ENCODE data around the gene PLSCR1. TPM values are rescaled to one million over a fixed set of nuclear protein-coding genes. Genes with fewer than 3 reads are reported as not detected.
A peak's percentile ranks its signal among the peaks of the same experiment; 100 is the strongest.

Gene PLSCR1
- total RNA-seq, 2 experiments from 2014 or later, result 65.1 to 66.1 TPM

DNA sequence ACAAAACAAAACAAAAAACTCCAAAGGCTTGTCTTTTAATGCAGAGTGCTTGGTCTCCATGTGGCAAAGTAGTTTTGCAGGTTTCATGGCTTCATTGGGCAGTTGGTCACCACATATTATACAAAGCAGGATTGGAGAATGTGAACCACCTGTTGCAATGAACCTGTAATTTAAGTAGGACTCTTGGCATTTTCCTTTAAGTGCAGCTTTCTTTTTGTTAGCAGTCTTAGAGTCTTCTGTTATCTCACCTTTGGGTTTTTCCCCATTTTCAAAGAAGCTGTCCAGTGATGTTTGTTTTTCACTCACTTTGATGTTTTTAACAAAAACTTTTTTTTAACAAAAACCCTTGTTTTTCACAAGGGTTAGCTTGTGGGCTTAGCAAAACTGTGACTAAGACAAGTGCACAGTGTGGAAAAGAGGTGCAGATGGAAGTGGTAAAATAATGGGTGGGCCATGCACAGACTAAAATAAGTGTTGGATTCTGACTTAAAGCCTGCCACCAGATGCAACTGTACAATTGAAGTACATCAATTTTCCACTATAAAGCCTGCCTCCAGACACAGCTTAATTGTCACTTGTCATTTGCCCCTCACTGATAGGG is 2.9 kb upstream of the PLSCR1 start:
- ATAC-seq (no peak), DNase-seq (no peak)
- intact Hi-C loops (cut with DNase I, micrococcal nuclease), result no loop called here
- H3K27ac Mint-ChIP-seq, result no peak overlapping the region
- H3K4me1 Mint-ChIP-seq, result peaks cover 49% of the 10 kb centered on the region
- peaks cover 7% of the 10 kb centered on the region for H3K36me3 Mint-ChIP-seq (ENCODE audit: low read depth)
- H3K4me3 Mint-ChIP-seq, result no peak overlapping the region
- ChIA-PET POLR2A (no interaction called here), CTCF (no interaction called here)
- H3K27me3 Mint-ChIP-seq, result no peaks in the 10 kb centered on the region
- no peaks in the 10 kb centered on the region for H3K9me3 Mint-ChIP-seq (ENCODE audit: low read depth)

DNA sequence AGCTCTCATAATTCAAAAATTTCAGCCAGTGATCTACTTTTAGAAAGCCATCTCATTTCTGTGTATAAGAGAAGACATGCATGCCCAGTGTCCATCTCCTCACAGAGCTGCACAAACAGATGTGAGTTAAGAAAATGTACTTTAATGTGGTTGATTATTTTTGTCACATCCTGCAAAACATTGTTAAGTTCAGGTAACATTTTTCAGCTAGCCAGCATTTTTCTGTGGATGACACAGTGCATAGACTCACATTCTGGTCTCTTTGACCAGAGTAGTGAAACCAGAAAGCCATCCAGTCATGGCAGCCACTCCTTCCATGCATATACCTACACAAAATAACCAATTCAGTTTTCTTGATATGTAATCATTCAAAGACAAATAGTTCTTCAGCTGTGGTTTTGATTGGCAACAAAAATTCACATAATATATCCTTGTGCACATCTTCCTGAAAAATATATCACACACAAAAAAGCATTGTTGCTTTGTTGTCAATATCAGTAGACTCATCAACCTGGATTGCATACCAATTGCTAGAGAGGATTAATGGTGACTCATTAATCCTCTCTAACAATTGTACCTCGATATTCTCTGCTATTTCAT is 2.1 kb upstream of the PLSCR1 start:
- peaks cover 8% of the 10 kb centered on the region for H3K36me3 Mint-ChIP-seq (ENCODE audit: low read depth)
- intact Hi-C loops (cut with DNase I, micrococcal nuclease), result no loop called here
- DNase-seq (peak; percentile 16), ATAC-seq (no peak)
- no peak overlapping the region for H3K27ac Mint-ChIP-seq
- H3K27me3 Mint-ChIP-seq, result no peaks in the 10 kb centered on the region
- H3K9me3 Mint-ChIP-seq (ENCODE audit: low read depth), result no peaks in the 10 kb centered on the region
- ChIA-PET POLR2A (no interaction called here), CTCF (interaction anchor here (1.1 kb wide), 1 partner anchor 10 kb away, joined by 4 read pairs; no protein-coding TSS in a partner anchor)
- H3K4me1 Mint-ChIP-seq, result peaks cover 57% of the 10 kb centered on the region
- no peak overlapping the region for H3K4me3 Mint-ChIP-seq

DNA sequence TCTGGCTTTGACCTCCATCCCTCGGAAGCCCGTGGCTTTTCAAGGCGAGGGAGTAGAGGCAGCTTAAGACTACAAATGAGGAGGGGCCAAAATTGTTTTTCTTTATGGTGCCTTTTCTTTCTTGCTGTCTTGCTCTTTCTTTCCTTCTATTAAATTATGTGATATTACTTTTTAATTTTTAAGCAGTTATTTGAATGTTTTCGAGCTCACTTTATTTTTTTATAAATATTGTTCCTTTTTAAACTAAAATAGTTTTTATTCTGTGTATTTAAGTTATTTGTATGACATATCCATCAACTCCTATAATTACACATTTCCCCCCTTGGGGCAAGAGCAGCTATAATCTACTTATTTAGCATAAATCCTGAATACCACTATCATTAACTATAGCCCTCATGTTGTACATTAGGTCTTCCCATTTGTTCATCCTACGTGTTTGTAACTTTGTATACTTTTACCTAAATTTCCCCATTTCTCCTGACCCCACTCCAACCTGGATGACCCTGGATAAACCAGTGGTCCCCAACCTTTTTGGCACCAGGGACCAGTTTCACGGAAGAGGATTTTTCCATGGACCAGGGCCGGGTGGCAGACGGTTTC is 622 bp upstream of the PLSCR1 start:
- intact Hi-C loops (cut with DNase I, micrococcal nuclease), result loop anchor here (1.0 to 2.0 kb wide), 4 partner anchors 42 to 76 kb away; partner anchors contain the start of gene PLSCR2 (in 2 of the 2)
- no peaks in the 10 kb centered on the region for H3K27me3 Mint-ChIP-seq
- H3K4me3 Mint-ChIP-seq, result peak overlapping the region; percentile 90
- H3K27ac Mint-ChIP-seq, result peak overlapping the region; percentile 88
- H3K4me1 Mint-ChIP-seq, result peaks cover 58% of the 10 kb centered on the region
- H3K36me3 Mint-ChIP-seq (ENCODE audit: low read depth), result peaks cover 8% of the 10 kb centered on the region
- CTCF ChIA-PET, result interaction anchor here (1.1 to 1.7 kb wide), 3 partner anchors 11 to 76 kb away, joined by 4 to 6 read pairs (median 4); partner anchors contain the start of gene PLSCR2
- POLR2A ChIA-PET, result interaction anchor here (0.5 to 1.8 kb wide), 3 partner anchors 23 to 76 kb away, joined by 3 to 7 read pairs (median 4); partner anchors contain the start of gene PLSCR2
- no peaks in the 10 kb centered on the region for H3K9me3 Mint-ChIP-seq (ENCODE audit: low read depth)
- ATAC-seq, result no peak
- no peak for DNase-seq

GRCh38 chr3:146543461-146544001 is 876 bp downstream of the PLSCR1 start:
- Mint-ChIP-seq H3K4me3 (peak overlapping the region; percentile 90), H3K36me3 (ENCODE audit: low read depth) (peaks cover 12% of the 10 kb centered on the region), H3K27ac (peak overlapping the region; percentile 88), H3K27me3 (no peaks in the 10 kb centered on the region), H3K4me1 (peaks cover 52% of the 10 kb centered on the region), H3K9me3 (ENCODE audit: low read depth) (no peaks in the 10 kb centered on the region)
- ChIA-PET POLR2A (interaction anchor here (1.8 kb wide), 1 partner anchor 45 kb away, joined by 7 read pairs; no protein-coding TSS in a partner anchor), CTCF (interaction anchor here (1.1 to 1.7 kb wide), 4 partner anchors 11 to 355 kb away, joined by 3 to 6 read pairs (median 4); partner anchors contain the start of gene PLSCR2)
- intact Hi-C loops (cut with DNase I, micrococcal nuclease), result loop anchor here (1.0 to 2.0 kb wide), 5 partner anchors 41 to 79 kb away; partner anchors contain the start of gene PLSCR2 (in 2 of the 2)
- ATAC-seq (peak; percentile 1), DNase-seq (no peak)

GRCh38 chr3:146542978-146543377 is 1.4 kb downstream of the PLSCR1 start:
- H3K4me1 Mint-ChIP-seq, result peaks cover 52% of the 10 kb centered on the region
- no peaks in the 10 kb centered on the region for H3K9me3 Mint-ChIP-seq (ENCODE audit: low read depth)
- H3K36me3 Mint-ChIP-seq (ENCODE audit: low read depth), result peaks cover 14% of the 10 kb centered on the region
- no peaks in the 10 kb centered on the region for H3K27me3 Mint-ChIP-seq
- intact Hi-C loops (cut with DNase I, micrococcal nuclease), result loop anchor here in 1 of 2 experiments (1.0 kb wide), 1 partner anchor 79 kb away; no protein-coding TSS in a partner anchor
- DNase-seq (no peak), ATAC-seq (no peak)
- peak overlapping the region; percentile 88 for H3K27ac Mint-ChIP-seq
- ChIA-PET CTCF (interaction anchor here (1.1 kb wide), 2 partner anchors 10 to 354 kb away, joined by 3 to 5 read pairs; no protein-coding TSS in a partner anchor), POLR2A (no interaction called here)
- H3K4me3 Mint-ChIP-seq, result peak overlapping the region; percentile 90

DNA sequence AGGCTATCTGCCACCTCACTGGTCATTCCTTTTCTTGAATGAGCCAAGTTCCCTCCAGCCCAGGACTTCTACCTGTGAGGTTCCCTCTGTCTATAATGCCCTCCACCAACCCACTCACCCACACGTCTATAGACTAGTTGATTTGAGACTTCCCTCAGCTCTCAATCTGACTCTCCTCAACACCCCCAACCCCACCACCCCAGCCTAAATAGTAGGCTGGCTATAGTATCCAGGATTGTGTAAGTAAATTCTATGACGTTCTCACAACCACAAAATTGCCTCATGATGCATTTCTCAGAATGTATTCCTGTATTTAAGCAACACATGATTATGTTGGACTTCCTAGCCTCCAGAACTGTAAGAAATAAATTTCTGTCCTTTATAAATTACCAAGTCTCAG is 2.2 kb downstream of the PLSCR1 start:
- peaks cover 50% of the 10 kb centered on the region for H3K4me1 Mint-ChIP-seq
- peaks cover 18% of the 10 kb centered on the region for H3K36me3 Mint-ChIP-seq (ENCODE audit: low read depth)
- H3K27me3 Mint-ChIP-seq, result no peaks in the 10 kb centered on the region
- intact Hi-C loops (cut with DNase I, micrococcal nuclease), result no loop called here
- ATAC-seq, result peak; percentile 7
- ChIA-PET POLR2A (no interaction called here), CTCF (no interaction called here)
- H3K4me3 Mint-ChIP-seq, result peak overlapping the region; percentile 90
- H3K27ac Mint-ChIP-seq, result peak overlapping the region; percentile 66
- H3K9me3 Mint-ChIP-seq (ENCODE audit: low read depth), result no peaks in the 10 kb centered on the region
- peak; percentile 30 for DNase-seq

DNA sequence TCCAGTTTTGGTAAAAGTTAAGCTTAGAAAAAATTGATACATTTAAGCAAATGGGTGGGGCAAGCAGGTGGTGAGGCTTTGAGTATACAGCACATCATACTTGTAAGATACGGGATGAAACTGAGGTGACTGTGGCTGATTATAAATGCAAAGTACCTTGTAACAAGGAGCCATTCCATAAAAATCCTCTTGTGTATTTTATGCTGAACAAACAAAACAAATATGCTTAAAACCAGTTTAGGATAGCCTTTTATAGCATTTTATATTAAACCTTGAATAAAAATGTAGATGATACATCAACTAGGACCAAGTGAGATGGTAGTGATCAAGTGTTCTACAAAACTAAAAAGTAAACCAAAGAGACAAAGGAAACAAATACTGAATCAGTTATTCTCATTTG is 3.4 kb downstream of the PLSCR1 start:
- Mint-ChIP-seq H3K4me1 (peaks cover 41% of the 10 kb centered on the region), H3K27ac (no peak overlapping the region), H3K9me3 (ENCODE audit: low read depth) (no peaks in the 10 kb centered on the region), H3K27me3 (no peaks in the 10 kb centered on the region), H3K36me3 (ENCODE audit: low read depth) (peaks cover 20% of the 10 kb centered on the region), H3K4me3 (no peak overlapping the region)
- no peak for DNase-seq
- intact Hi-C loops (cut with DNase I, micrococcal nuclease), result no loop called here
- POLR2A ChIA-PET, result no interaction called here
- CTCF ChIA-PET, result interaction anchor here (1.3 kb wide), 1 partner anchor 43 kb away, joined by 4 read pairs; no protein-coding TSS in a partner anchor
- ATAC-seq, result no peak

GRCh38 chr3:146540236-146540635 is 4.2 kb downstream of the PLSCR1 start:
- DNase-seq (no peak), ATAC-seq (no peak)
- H3K9me3 Mint-ChIP-seq (ENCODE audit: low read depth), result no peaks in the 10 kb centered on the region
- ChIA-PET POLR2A (interaction anchor here (0.6 kb wide), 1 partner anchor 48 kb away, joined by 6 read pairs; no protein-coding TSS in a partner anchor), CTCF (interaction anchor here (1.3 kb wide), 1 partner anchor 43 kb away, joined by 4 read pairs; no protein-coding TSS in a partner anchor)
- peaks cover 20% of the 10 kb centered on the region for H3K36me3 Mint-ChIP-seq (ENCODE audit: low read depth)
- peaks cover 40% of the 10 kb centered on the region for H3K4me1 Mint-ChIP-seq
- H3K4me3 Mint-ChIP-seq, result peak overlapping the region; percentile 15
- no peaks in the 10 kb centered on the region for H3K27me3 Mint-ChIP-seq
- no peak overlapping the region for H3K27ac Mint-ChIP-seq
- intact Hi-C loops (cut with DNase I, micrococcal nuclease), result no loop called here

- CTCF ChIA-PET, result no interaction called here
- Mint-ChIP-seq H3K27ac (no peak overlapping the region), H3K36me3 (ENCODE audit: low read depth) (peaks cover 25% of the 10 kb centered on the region), H3K4me3 (no peak overlapping the region), H3K27me3 (no peaks in the 10 kb centered on the region), H3K9me3 (ENCODE audit: low read depth) (no peaks in the 10 kb centered on the region), H3K4me1 (peaks cover 43% of the 10 kb centered on the region)
- DNase-seq (no peak), ATAC-seq (no peak)
- intact Hi-C loops (cut with DNase I, micrococcal nuclease), result no loop called here
- POLR2A ChIA-PET, result no interaction called here
Measured at GRCh38 chr3:146539315-146539714, 5.1 kb downstream of the PLSCR1 start.

GRCh38 chr3:146537603-146538002 is 6.8 kb downstream of the PLSCR1 start:
- Mint-ChIP-seq H3K9me3 (ENCODE audit: low read depth) (no peaks in the 10 kb centered on the region), H3K4me3 (no peak overlapping the region), H3K4me1 (peaks cover 38% of the 10 kb centered on the region), H3K36me3 (ENCODE audit: low read depth) (peaks cover 20% of the 10 kb centered on the region), H3K27me3 (no peaks in the 10 kb centered on the region), H3K27ac (no peak overlapping the region)
- ChIA-PET CTCF (no interaction called here), POLR2A (no interaction called here)
- intact Hi-C loops (cut with DNase I, micrococcal nuclease), result no loop called here
- DNase-seq, result no peak
- no peak for ATAC-seq

DNA sequence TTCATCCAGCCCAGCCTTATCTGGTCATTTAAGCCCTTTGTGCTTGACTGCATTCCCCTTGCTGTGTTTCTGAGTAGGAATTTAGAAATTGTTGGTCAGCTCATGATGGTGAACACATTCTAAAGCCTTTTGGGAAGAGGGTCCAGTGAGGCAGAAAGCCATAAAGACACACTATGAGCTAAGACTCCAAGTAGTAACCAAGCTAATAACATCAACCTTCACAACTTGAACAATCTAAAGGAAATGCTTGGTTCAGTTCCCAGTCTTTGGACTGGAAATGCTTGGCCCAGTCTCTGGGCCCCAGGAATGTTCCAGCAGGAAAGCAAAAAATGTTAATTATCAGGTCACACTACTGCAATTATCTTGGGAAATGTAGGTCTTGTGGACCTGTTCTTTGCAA is 7.7 kb downstream of the PLSCR1 start:
- intact Hi-C loops (cut with DNase I, micrococcal nuclease), result no loop called here
- Mint-ChIP-seq H3K9me3 (ENCODE audit: low read depth) (no peaks in the 10 kb centered on the region), H3K27ac (no peak overlapping the region), H3K27me3 (no peaks in the 10 kb centered on the region), H3K36me3 (ENCODE audit: low read depth) (peaks cover 23% of the 10 kb centered on the region), H3K4me1 (peaks cover 30% of the 10 kb centered on the region), H3K4me3 (no peak overlapping the region)
- CTCF ChIA-PET, result interaction anchor here (0.7 kb wide), 1 partner anchor 37 kb away, joined by 3 read pairs; no protein-coding TSS in a partner anchor
- POLR2A ChIA-PET, result no interaction called here
- no peak for DNase-seq
- no peak for ATAC-seq
